GM18499 (cell line): ENCODE measurements around the gene TRIM3.

ENCODE experiments used
- ATAC-seq: cut with Tn5 transposase; IDR thresholded peaks from one replicate; pipeline ENCODE4 v1.9.1; 2021; ENCODE audit warnings: moderate number of reproducible peaks; ENCODE audit not compliant: insufficient read depth, unreplicated experiment

TRIM3 gene

GRCh38 chr11:6442441-6442840 is 31.3 kb downstream of the TRIM3 start:
- no peak for ATAC-seq

GRCh38 chr11:6440906-6441358 is 32.8 kb downstream of the TRIM3 start, which contains the start of gene HPX:
Gene HPX, minus strand, starts transcription at chr11:6440987. Its CDS starts 24 bp downstream, at chr11:6440963.
- ATAC-seq: no peak

- no peak for ATAC-seq
Measured at GRCh38 chr11:6438979-6439571, 34.7 kb downstream of the TRIM3 start.

GRCh38 chr11:6437993-6438392 is 35.7 kb downstream of the TRIM3 start:
- ATAC-seq: no peak

- no peak for ATAC-seq
Measured at GRCh38 chr11:6437423-6437822, 36.3 kb downstream of the TRIM3 start.

GRCh38 chr11:6433998-6434660 is 39.6 kb downstream of the TRIM3 start:
- no peak for ATAC-seq

- ATAC-seq: no peak
Measured at GRCh38 chr11:6431861-6432260, 41.9 kb downstream of the TRIM3 start.

- no peak for ATAC-seq
Measured at GRCh38 chr11:6427516-6427915, 46.2 kb downstream of the TRIM3 start.

GRCh38 chr11:6420677-6421076 is 53.1 kb downstream of the TRIM3 start:
- no peak for ATAC-seq

- ATAC-seq: no peak
Measured at GRCh38 chr11:6419009-6419631, 54.6 kb downstream of the TRIM3 start, which contains the start of gene APBB1. Gene APBB1, minus strand, starts transcription at chr11:6419094. Its CDS starts 7,747 bp downstream, at chr11:6411347.

GRCh38 chr11:6418557-6419008 is 55.2 kb downstream of the TRIM3 start:
- no peak for ATAC-seq

GRCh38 chr11:6417907-6418556 is 55.7 kb downstream of the TRIM3 start:
- no peak for ATAC-seq

- no peak for ATAC-seq
Measured at GRCh38 chr11:6415797-6416196, 57.9 kb downstream of the TRIM3 start.

- ATAC-seq: no peak
Measured at GRCh38 chr11:6414874-6415328, 58.8 kb downstream of the TRIM3 start.

- ATAC-seq: no peak
Measured at GRCh38 chr11:6413791-6414201, 59.9 kb downstream of the TRIM3 start.

GRCh38 chr11:6411594-6412031 is 62.1 kb downstream of the TRIM3 start:
- ATAC-seq: no peak

- ATAC-seq: no peak
Measured at GRCh38 chr11:6410695-6411430, 62.9 kb downstream of the TRIM3 start.

GRCh38 chr11:6406370-6406769 is 67.4 kb downstream of the TRIM3 start:
- ATAC-seq: no peak

GRCh38 chr11:6405846-6406245 is 67.9 kb downstream of the TRIM3 start:
- no peak for ATAC-seq

GRCh38 chr11:6405052-6405667 is 68.6 kb downstream of the TRIM3 start:
- ATAC-seq: no peak
